Panc1 (cell line): ENCODE measurements around the gene SV2B. TPM values are rescaled to one million over a fixed set of nuclear protein-coding genes. Genes with fewer than 3 reads are reported as not detected.

Experiments
- ATAC-seq: fragments of 200-7000 bp; cut with Tn5 transposase; 2 replicates; pipeline ENCODE4 v1.9.1; 2020; ENCODE audit warnings: mild to moderate bottlenecking, moderate library complexity
- BruUV-seq: library from RNA; stranded (reverse); fragments of 400-500 nt; replicated peaks from 2 replicates; lab custom pipeline; 2021; lab: Mats Ljungman, UMichigan
- CTCF ChIA-PET: fragments of 300-600 bp; sonication (Branson Sonifier 250); formaldehyde crosslinking; loops from one replicate; lab custom pipeline; 2022; ENCODE audit warnings: antibody characterized with exemption; lab: Charles Lee
- POLR2A ChIA-PET: fragments of 300-600 bp; sonication (Branson Sonifier 250); formaldehyde crosslinking; loops from one replicate; lab custom pipeline; 2022; ENCODE audit warnings: antibody characterized with exemption; lab: Charles Lee
- DNase-seq: peaks from one replicate; pipeline ENCODE4 v3.0.0-alpha.2; 2010; ENCODE audit warnings: low read depth, low spot score
- H3K27ac ChIP-seq: 2 replicates; pipeline ENCODE4 v1.5.1; 2011; ENCODE audit warnings: mild to moderate bottlenecking, low read length, inconsistent platforms
- H3K27me3 ChIP-seq: fragments of 200-500 bp; sonication (Bioruptor generic); 2 replicates; pipeline ENCODE4 v1.6.0; 2014; ENCODE audit warnings: low read length, inconsistent platforms; ENCODE audit not compliant: control insufficient read depth, insufficient read depth
- H3K36me3 ChIP-seq: fragments of 200-500 bp; sonication (Bioruptor generic); 2 replicates; pipeline ENCODE4 v1.5.1; 2014; ENCODE audit warnings: inconsistent platforms, mild to moderate bottlenecking, low read length, moderate library complexity; ENCODE audit not compliant: control insufficient read depth, insufficient read depth
- H3K4me1 ChIP-seq: 2 replicates; pipeline ENCODE4 v1.5.1; 2011; ENCODE audit warnings: inconsistent platforms, mild to moderate bottlenecking, low read length, moderate library complexity; ENCODE audit not compliant: control insufficient read depth, insufficient read depth
- H3K4me3 ChIP-seq, 2 experiments: 2 replicates each; pipeline ENCODE4 v1.5.1; 2011 to 2012; ENCODE audit warnings: low read depth in 2 of 2, low read length in 2 of 2, mild to moderate bottlenecking in 2 of 2, inconsistent platforms in 1 of 2, moderate library complexity in 1 of 2
- H3K9me3 ChIP-seq: fragments of 200-500 bp; sonication (Bioruptor generic); 2 replicates; pipeline ENCODE4 v1.5.1; 2014; ENCODE audit warnings: low read depth, mild to moderate bottlenecking, inconsistent platforms, low read length, moderate library complexity; ENCODE audit not compliant: control insufficient read depth, insufficient read depth
- POLR2AphosphoS5 ChIP-seq: IDR thresholded peaks from 2 replicates; pipeline ENCODE4 v1.6.1; 2012; ENCODE audit warnings: mild to moderate bottlenecking, low read depth, low read length, moderate library complexity
- SIN3A ChIP-seq: IDR thresholded peaks from 2 replicates; pipeline ENCODE4 v1.6.1; 2012; ENCODE audit warnings: low read depth, mild to moderate bottlenecking, low read length, moderate library complexity, borderline replicate concordance; ENCODE audit not compliant: insufficient read depth
- TCF7L2 ChIP-seq: IDR thresholded peaks from 2 replicates; pipeline ENCODE4 v1.6.1; 2011; ENCODE audit warnings: mild to moderate bottlenecking, low read depth, low read length, inconsistent platforms
- in situ Hi-C: cut with HindIII; loops from 2 replicates; pipeline ENCODE4 v1.10.0; 2016; ENCODE audit warnings: low sequenced_read_pairs, low pct_unique_long_range_greater_than_20kb
- intact Hi-C: fragments of 100-400 bp; cut with micrococcal nuclease; formaldehyde crosslinking; loops from one replicate; pipeline ENCODE4 v1.10.0; 2022; ENCODE audit not compliant: unreplicated experiment
- total RNA-seq: library from RNA; stranded (reverse); gene quantifications from one replicate; pipeline ENCODE4 v1.2.1, GENCODE V29; 2021; ENCODE audit not compliant: unreplicated experiment
- TF ChIP-seq, protein P1 (sequence below): fragments of 450-650 bp; IDR thresholded peaks from 2 replicates; pipeline ENCODE4 v1.5.1; 2017; ENCODE audit warnings: mild to moderate bottlenecking
- TF ChIP-seq, protein P2 (sequence below), 2 experiments: IDR thresholded peaks; 2 replicates each; pipeline ENCODE4 v1.6.1; 2011 to 2012; ENCODE audit warnings: low read depth in 2 of 2, control low read depth in 1 of 2, low read length in 1 of 2, mild to moderate bottlenecking in 1 of 2, moderate library complexity in 1 of 2; ENCODE audit not compliant: insufficient read depth in 1 of 2

The SV2B gene
- total RNA-seq, 1 experiment from 2014 or later = not detected

DNA sequence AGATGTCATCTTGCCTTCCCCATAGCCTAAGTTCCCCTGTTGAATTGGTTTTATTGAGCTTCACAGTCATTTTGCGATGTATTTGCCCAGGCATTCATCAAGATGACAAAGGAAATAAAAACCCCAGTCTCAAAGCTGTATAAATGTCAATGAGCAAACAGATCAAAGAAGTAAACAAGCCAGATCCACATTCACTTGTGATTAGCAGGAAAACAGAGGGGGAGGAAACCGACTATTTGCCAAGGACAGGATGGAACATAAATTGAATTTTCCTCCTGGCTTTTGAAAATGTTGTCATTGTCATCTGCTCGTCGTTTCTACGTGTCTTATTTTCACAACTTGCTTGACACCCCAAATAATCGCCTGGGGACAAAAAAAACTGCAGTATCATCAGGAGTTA lies 83.5 kb downstream of the SV2B start:
- Histone ChIP-seq H3K27ac (no peak overlapping the region), H3K36me3 (no peaks in the 10 kb centered on the region), H3K9me3 (no peaks in the 10 kb centered on the region), H3K4me1 (no peaks in the 10 kb centered on the region), H3K27me3 (peaks cover 12% of the 10 kb centered on the region), H3K4me3 (no peak overlapping the region)
- intact Hi-C loops (no loop called here), in situ Hi-C loops (no loop called here)
- CTCF ChIA-PET = no interaction called here
- no TSS peak for BruUV-seq
- TF ChIP-seq, protein P1, sequence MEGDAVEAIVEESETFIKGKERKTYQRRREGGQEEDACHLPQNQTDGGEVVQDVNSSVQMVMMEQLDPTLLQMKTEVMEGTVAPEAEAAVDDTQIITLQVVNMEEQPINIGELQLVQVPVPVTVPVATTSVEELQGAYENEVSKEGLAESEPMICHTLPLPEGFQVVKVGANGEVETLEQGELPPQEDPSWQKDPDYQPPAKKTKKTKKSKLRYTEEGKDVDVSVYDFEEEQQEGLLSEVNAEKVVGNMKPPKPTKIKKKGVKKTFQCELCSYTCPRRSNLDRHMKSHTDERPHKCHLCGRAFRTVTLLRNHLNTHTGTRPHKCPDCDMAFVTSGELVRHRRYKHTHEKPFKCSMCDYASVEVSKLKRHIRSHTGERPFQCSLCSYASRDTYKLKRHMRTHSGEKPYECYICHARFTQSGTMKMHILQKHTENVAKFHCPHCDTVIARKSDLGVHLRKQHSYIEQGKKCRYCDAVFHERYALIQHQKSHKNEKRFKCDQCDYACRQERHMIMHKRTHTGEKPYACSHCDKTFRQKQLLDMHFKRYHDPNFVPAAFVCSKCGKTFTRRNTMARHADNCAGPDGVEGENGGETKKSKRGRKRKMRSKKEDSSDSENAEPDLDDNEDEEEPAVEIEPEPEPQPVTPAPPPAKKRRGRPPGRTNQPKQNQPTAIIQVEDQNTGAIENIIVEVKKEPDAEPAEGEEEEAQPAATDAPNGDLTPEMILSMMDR = no peak
- TF ChIP-seq POLR2AphosphoS5 = no peak
- TF ChIP-seq, protein P2, sequence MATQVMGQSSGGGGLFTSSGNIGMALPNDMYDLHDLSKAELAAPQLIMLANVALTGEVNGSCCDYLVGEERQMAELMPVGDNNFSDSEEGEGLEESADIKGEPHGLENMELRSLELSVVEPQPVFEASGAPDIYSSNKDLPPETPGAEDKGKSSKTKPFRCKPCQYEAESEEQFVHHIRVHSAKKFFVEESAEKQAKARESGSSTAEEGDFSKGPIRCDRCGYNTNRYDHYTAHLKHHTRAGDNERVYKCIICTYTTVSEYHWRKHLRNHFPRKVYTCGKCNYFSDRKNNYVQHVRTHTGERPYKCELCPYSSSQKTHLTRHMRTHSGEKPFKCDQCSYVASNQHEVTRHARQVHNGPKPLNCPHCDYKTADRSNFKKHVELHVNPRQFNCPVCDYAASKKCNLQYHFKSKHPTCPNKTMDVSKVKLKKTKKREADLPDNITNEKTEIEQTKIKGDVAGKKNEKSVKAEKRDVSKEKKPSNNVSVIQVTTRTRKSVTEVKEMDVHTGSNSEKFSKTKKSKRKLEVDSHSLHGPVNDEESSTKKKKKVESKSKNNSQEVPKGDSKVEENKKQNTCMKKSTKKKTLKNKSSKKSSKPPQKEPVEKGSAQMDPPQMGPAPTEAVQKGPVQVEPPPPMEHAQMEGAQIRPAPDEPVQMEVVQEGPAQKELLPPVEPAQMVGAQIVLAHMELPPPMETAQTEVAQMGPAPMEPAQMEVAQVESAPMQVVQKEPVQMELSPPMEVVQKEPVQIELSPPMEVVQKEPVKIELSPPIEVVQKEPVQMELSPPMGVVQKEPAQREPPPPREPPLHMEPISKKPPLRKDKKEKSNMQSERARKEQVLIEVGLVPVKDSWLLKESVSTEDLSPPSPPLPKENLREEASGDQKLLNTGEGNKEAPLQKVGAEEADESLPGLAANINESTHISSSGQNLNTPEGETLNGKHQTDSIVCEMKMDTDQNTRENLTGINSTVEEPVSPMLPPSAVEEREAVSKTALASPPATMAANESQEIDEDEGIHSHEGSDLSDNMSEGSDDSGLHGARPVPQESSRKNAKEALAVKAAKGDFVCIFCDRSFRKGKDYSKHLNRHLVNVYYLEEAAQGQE (IDR thresholded peaks at IDR 0.05; ENCODE audit: insufficient read depth in 1 of 2, low read depth in 2 of 2, low read length in 1 of 2) = no peak
- no peak for TF ChIP-seq TCF7L2
- no peak for TF ChIP-seq SIN3A
- ATAC-seq (no peak), DNase-seq (no peak)
- POLR2A ChIA-PET = no interaction called here

DNA sequence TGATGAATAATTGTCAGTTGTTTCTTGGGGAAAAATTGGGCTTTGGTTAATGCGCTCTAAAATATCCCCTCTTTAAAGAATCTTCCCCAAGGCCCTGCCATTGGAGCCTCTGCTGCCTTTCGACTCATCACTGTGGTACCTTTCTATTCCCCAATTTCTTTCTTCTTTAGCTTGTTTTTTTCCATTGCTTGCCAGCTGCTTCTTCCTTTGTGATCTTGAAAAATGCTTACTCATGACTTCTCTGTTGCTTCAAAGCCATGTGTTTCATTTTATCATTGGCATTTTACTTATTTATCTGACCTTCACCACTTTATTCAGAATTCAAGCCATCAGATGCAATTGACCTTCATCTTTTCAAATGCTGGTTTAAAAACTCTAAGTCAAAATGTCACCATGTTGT lies 84.4 kb downstream of the SV2B start:
- TF ChIP-seq, protein P1 = no peak
- no peak for TF ChIP-seq TCF7L2
- TF ChIP-seq, protein P2 (IDR thresholded peaks at IDR 0.05; ENCODE audit: insufficient read depth in 1 of 2, low read depth in 2 of 2, low read length in 1 of 2) = no peak
- no peak for TF ChIP-seq POLR2AphosphoS5
- TF ChIP-seq SIN3A = no peak
- H3K9me3 ChIP-seq = no peaks in the 10 kb centered on the region
- no peak overlapping the region for H3K4me3 ChIP-seq
- H3K36me3 ChIP-seq = no peaks in the 10 kb centered on the region
- intact Hi-C loops (no loop called here), in situ Hi-C loops (no loop called here)
- H3K27ac ChIP-seq = no peak overlapping the region
- H3K4me1 ChIP-seq = no peaks in the 10 kb centered on the region
- ATAC-seq = no peak
- no TSS peak for BruUV-seq
- no peak for DNase-seq
- ChIA-PET CTCF (no interaction called here), POLR2A (no interaction called here)
- peaks cover 12% of the 10 kb centered on the region for H3K27me3 ChIP-seq
